ENCODE data around the gene LDLRAD3. TPM values are rescaled to one million over a fixed set of nuclear protein-coding genes. Genes with fewer than 3 reads are reported as not detected.

LDLRAD3 gene
- total and polyA plus RNA-seq, 4 donors, result 2.2 to 14.3 (median 9.9) TPM

GRCh38 chr11:36010010-36010740 lies 66.3 kb downstream of the LDLRAD3 start:
- peaks cover 3 to 37% (median 11%) of the 10 kb centered on the region in 5 donors for H3K4me1 ChIP-seq (ENCODE audit: control insufficient read depth in 5 of 5, insufficient read depth in 5 of 5, low read length in 5 of 5)
- no peak for TF ChIP-seq CTCF (IDR thresholded peaks at IDR 0.05; ENCODE audit: control extremely low read depth, extremely low read depth)
- no peaks in the 10 kb centered on the region for H3K27me3 ChIP-seq (ENCODE audit: control insufficient read depth in 3 of 3, insufficient read depth in 3 of 3, low read length in 2 of 3)
- no peak overlapping the region for H3K4me3 ChIP-seq
- ATAC-seq (ENCODE audit: insufficient read depth, low FRiP score), result no peak
- peaks cover 0 to 2% (median 0%) of the 10 kb centered on the region in 4 donors for H3K9me3 ChIP-seq (ENCODE audit: control insufficient read depth in 4 of 4, insufficient read depth in 3 of 4, low read length in 3 of 4)
- no peak overlapping the region for H3K27ac ChIP-seq (ENCODE audit: low read depth in 1 of 2, low read length in 1 of 2)
- DNase-seq, result peak; percentile 58 to 93 (median 85)
- H3K36me3 ChIP-seq (ENCODE audit: control insufficient read depth in 4 of 4, insufficient read depth in 4 of 4, low read length in 4 of 4), result no peaks in the 10 kb centered on the region
- WGBS, 2 donors, result 78 to 86% methylated on average over 2 of the region's 2 CpGs
- no peak overlapping the region for H3K9ac ChIP-seq (ENCODE audit: insufficient read depth in 1 of 2, low read length in 2 of 2)

- H3K9me3 ChIP-seq (ENCODE audit: control insufficient read depth in 4 of 4, insufficient read depth in 3 of 4, low read length in 3 of 4), result peaks cover 0 to 3% (median 0%) of the 10 kb centered on the region in 4 donors
- no peak for TF ChIP-seq CTCF (IDR thresholded peaks at IDR 0.05; ENCODE audit: control extremely low read depth, extremely low read depth)
- no peak for ATAC-seq (ENCODE audit: insufficient read depth, low FRiP score)
- H3K4me1 ChIP-seq (ENCODE audit: control insufficient read depth in 5 of 5, insufficient read depth in 5 of 5, low read length in 5 of 5), result peaks cover 3 to 48% (median 17%) of the 10 kb centered on the region in 5 donors
- no peaks in the 10 kb centered on the region for H3K27me3 ChIP-seq (ENCODE audit: control insufficient read depth in 3 of 3, insufficient read depth in 3 of 3, low read length in 2 of 3)
- H3K9ac ChIP-seq (ENCODE audit: insufficient read depth in 1 of 2, low read length in 2 of 2), result no peak overlapping the region
- DNase-seq, result no peak
- no peak overlapping the region for H3K4me3 ChIP-seq
- WGBS, 2 donors, result 81 to 92% methylated on average over 5 of the region's 5 CpGs
- no peak overlapping the region for H3K27ac ChIP-seq (ENCODE audit: low read depth in 1 of 2, low read length in 1 of 2)
- no peaks in the 10 kb centered on the region for H3K36me3 ChIP-seq (ENCODE audit: control insufficient read depth in 4 of 4, insufficient read depth in 4 of 4, low read length in 4 of 4)
Observed at GRCh38 chr11:36011574-36011973, 67.7 kb downstream of the LDLRAD3 start.

DNA sequence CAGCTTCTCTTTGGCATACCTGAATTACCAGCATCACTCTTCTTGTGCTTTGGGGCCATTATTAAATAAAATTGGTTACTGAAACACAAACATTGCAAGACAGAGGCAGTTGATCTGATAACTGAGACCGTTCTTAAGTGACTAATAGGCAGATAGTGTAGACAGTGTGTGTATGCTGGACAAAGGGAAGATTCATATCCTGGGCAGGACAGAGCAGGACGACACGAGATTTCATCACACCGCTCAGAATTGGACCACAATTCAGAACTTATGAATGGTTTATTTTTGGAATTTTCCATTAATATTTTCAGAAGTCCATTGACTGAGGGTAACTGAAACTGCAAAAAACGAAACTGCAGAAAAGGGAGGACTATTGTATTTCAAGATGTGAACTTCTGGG lies 68.6 kb downstream of the LDLRAD3 start:
- peaks cover 0 to 3% (median 0%) of the 10 kb centered on the region in 4 donors for H3K9me3 ChIP-seq (ENCODE audit: control insufficient read depth in 4 of 4, insufficient read depth in 3 of 4, low read length in 3 of 4)
- ATAC-seq (ENCODE audit: insufficient read depth, low FRiP score) (no peak), DNase-seq (no peak)
- H3K27ac ChIP-seq (ENCODE audit: low read depth in 1 of 2, low read length in 1 of 2), result peak overlapping the region in 1 of 2 donors; percentile 29
- peaks cover 3 to 50% (median 17%) of the 10 kb centered on the region in 5 donors for H3K4me1 ChIP-seq (ENCODE audit: control insufficient read depth in 5 of 5, insufficient read depth in 5 of 5, low read length in 5 of 5)
- H3K27me3 ChIP-seq (ENCODE audit: control insufficient read depth in 3 of 3, insufficient read depth in 3 of 3, low read length in 2 of 3), result no peaks in the 10 kb centered on the region
- H3K36me3 ChIP-seq (ENCODE audit: control insufficient read depth in 4 of 4, insufficient read depth in 4 of 4, low read length in 4 of 4), result no peaks in the 10 kb centered on the region
- WGBS, 2 donors, result 56 to 77% methylated on average over 5 of the region's 5 CpGs
- H3K9ac ChIP-seq (ENCODE audit: insufficient read depth in 1 of 2, low read length in 2 of 2), result no peak overlapping the region
- no peak for TF ChIP-seq CTCF (IDR thresholded peaks at IDR 0.05; ENCODE audit: control extremely low read depth, extremely low read depth)
- H3K4me3 ChIP-seq, result no peak overlapping the region

Data from lung (tissue), 12 donors.